ENCODE measurements around the gene ALPG.
"Not testable (repeated sequence)": the region's sequence is repeated elsewhere in the genome, so short reads cannot be mapped to it uniquely, and the experiment has no call there.

ALPG gene

DNA sequence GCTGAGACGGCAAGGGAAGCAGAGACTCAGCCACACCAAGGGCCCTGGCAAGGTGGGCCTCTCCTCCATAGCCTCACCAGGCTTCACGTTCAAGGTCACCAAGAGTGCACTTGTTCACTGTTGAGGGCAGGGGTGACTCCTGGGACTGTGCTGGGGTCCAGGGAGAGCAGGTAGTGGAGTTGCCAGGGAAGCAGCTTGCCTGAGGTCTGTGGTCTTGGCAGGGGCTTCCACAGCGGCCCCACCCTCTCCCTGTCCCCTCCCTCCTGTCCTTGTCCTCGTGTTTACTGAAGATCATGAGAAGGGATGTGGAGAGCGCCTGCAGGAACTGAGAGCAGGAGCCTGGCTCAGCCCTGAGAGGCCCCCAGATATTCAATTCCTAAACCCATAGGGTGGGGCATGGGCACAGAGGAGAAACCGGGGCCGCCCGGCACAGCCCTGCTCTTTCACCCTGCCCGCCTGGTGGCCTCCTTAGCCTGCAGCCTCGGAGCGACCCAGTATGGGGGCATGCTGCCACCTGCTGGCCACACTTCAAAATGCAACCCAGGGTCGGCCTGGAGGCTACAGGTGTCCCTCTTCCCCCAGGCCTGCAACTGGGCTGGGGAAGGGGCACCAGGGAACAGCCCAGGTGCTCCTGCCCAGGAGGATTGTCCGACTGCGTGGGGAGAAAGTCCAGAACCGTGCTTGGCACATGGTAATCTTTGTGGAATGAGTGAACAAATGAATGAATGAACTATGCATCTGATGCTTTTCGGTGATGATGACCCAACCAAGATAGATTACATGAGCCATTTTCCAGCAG is 33.8 kb downstream of the ALPG start:
- H3K79me1 ChIP-seq (ENCODE audit: low read length); H2BK5ac ChIP-seq (ENCODE audit: low read depth, low read length, poor library complexity); H4K12ac ChIP-seq (ENCODE audit: low read depth, low read length); H3K36me3 ChIP-seq (ENCODE audit: control insufficient read depth in 1 of 2, insufficient read depth in 2 of 2, low read length in 2 of 2); H3K27me3 ChIP-seq (ENCODE audit: insufficient read depth, low read length); H2BK120ac ChIP-seq (ENCODE audit: insufficient read depth, low read length, poor library complexity); H3K4ac ChIP-seq (ENCODE audit: low read depth, low read length); H4K91ac ChIP-seq (ENCODE audit: low read depth, low read length); H3K4me3 ChIP-seq (ENCODE audit: low read depth, low read length); H3K23ac ChIP-seq (ENCODE audit: low read length); H3K18ac ChIP-seq (ENCODE audit: low read length); H2AK5ac ChIP-seq (ENCODE audit: low read length); H3K9me3 ChIP-seq (ENCODE audit: insufficient read depth, low read depth, low read length); H3K9ac ChIP-seq (ENCODE audit: low read length); H3K14ac ChIP-seq (ENCODE audit: low read length); H2BK12ac ChIP-seq (ENCODE audit: low read length); H3K27ac ChIP-seq (ENCODE audit: low read depth, low read length); H2AFZ ChIP-seq (ENCODE audit: insufficient read depth, low read length, poor library complexity); H3K4me2 ChIP-seq (ENCODE audit: low read length); H3K79me2 ChIP-seq (ENCODE audit: control insufficient read depth, insufficient read depth, low read length, poor library complexity); H4K8ac ChIP-seq (ENCODE audit: low read depth, low read length); H3K4me1 ChIP-seq (ENCODE audit: control insufficient read depth in 1 of 2, insufficient read depth in 2 of 2, low read length in 2 of 2): not testable (repeated sequence)
- DNase-seq: peak; percentile 82 to 92
- WGBS (ENCODE audit: extremely low coverage, insufficient coverage, insufficient read length): no CpG with 5 or more reads among the region's 16 CpGs

DNA sequence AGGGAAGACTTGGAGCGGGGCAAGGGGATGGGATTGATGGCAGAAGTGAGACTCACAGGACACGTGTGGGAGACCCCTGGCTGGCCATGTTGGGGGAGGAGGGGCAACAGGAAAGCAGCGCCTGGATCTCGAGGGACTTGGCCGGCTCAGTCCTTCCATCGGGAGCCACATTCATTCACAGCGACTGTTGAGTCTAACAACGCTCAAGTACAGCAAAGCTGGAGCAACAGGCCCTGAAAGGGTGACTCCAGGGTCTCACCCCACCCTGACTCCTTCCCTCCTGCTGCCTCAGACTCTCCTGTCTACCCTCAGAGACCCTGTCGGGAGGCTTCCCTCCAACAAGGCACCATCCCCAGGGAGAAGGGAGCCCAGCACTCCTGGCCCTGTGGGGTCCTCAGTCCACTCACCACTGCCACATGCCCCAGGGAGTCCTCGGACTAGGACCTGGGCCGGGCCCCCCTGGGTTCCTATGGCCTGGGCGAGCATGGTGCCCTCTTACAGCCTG is 34.6 kb downstream of the ALPG start:
- Histone ChIP-seq H3K4me3 (ENCODE audit: low read depth, low read length) (no peak overlapping the region), H4K91ac (ENCODE audit: low read depth, low read length) (no peak overlapping the region), H3K9ac (ENCODE audit: low read length) (no peak overlapping the region), H3K27me3 (ENCODE audit: insufficient read depth, low read length) (no peaks in the 10 kb centered on the region), H3K79me1 (ENCODE audit: low read length) (no peaks in the 10 kb centered on the region), H2BK12ac (ENCODE audit: low read length) (no peak overlapping the region), H3K4me2 (ENCODE audit: low read length) (no peak overlapping the region), H3K4me1 (ENCODE audit: control insufficient read depth in 1 of 2, insufficient read depth in 2 of 2, low read length in 2 of 2) (peaks cover 0 to 3% of the 10 kb centered on the region in 2 experiments), H3K36me3 (ENCODE audit: control insufficient read depth in 1 of 2, insufficient read depth in 2 of 2, low read length in 2 of 2) (no peaks in the 10 kb centered on the region), H3K14ac (ENCODE audit: low read length) (no peak overlapping the region), H3K79me2 (ENCODE audit: control insufficient read depth, insufficient read depth, low read length, poor library complexity) (no peaks in the 10 kb centered on the region), H2BK120ac (ENCODE audit: insufficient read depth, low read length, poor library complexity) (no peak overlapping the region), H3K9me3 (ENCODE audit: insufficient read depth, low read depth, low read length) (peaks cover 5% of the 10 kb centered on the region), H2AFZ (ENCODE audit: insufficient read depth, low read length, poor library complexity) (no peak overlapping the region), H4K12ac (ENCODE audit: low read depth, low read length) (no peak overlapping the region), H4K8ac (ENCODE audit: low read depth, low read length) (no peak overlapping the region), H3K27ac (ENCODE audit: low read depth, low read length) (no peak overlapping the region), H3K18ac (ENCODE audit: low read length) (no peak overlapping the region), H2AK5ac (ENCODE audit: low read length) (no peak overlapping the region), H2BK5ac (ENCODE audit: low read depth, low read length, poor library complexity) (no peak overlapping the region), H3K23ac (ENCODE audit: low read length) (no peak overlapping the region), H3K4ac (ENCODE audit: low read depth, low read length) (no peak overlapping the region)
- no peak for DNase-seq
- WGBS (ENCODE audit: extremely low coverage, insufficient coverage, insufficient read length): no CpG with 5 or more reads among the region's 12 CpGs

DNA sequence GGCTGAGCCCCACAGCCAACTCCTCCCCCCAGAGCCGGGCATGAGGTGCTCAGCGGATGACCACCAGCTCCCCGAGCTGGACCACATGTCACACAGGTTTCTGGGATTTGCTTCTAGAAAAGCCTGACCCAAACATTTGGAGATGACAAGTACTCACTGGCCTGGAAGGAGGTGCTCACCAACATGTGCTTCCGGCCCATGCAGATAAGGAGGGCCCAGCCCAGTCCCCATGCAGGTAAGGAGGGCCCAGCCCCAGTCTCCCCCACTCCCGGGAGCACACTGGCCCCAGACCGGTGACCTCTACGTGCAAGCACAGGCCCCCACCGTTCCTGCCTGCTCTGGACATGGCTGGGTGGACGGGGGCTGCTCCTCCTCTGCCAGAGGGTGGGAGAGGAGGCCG is 35.3 kb downstream of the ALPG start:
- not testable (repeated sequence) for H3K9me3 ChIP-seq (ENCODE audit: insufficient read depth, low read depth, low read length); H3K27ac ChIP-seq (ENCODE audit: low read depth, low read length); H4K12ac ChIP-seq (ENCODE audit: low read depth, low read length); H3K27me3 ChIP-seq (ENCODE audit: insufficient read depth, low read length); H3K79me2 ChIP-seq (ENCODE audit: control insufficient read depth, insufficient read depth, low read length, poor library complexity); H3K4ac ChIP-seq (ENCODE audit: low read depth, low read length); H3K4me1 ChIP-seq (ENCODE audit: control insufficient read depth in 1 of 2, insufficient read depth in 2 of 2, low read length in 2 of 2); H2AFZ ChIP-seq (ENCODE audit: insufficient read depth, low read length, poor library complexity); H3K23ac ChIP-seq (ENCODE audit: low read length); H2BK120ac ChIP-seq (ENCODE audit: insufficient read depth, low read length, poor library complexity); H4K8ac ChIP-seq (ENCODE audit: low read depth, low read length); H3K9ac ChIP-seq (ENCODE audit: low read length); H4K91ac ChIP-seq (ENCODE audit: low read depth, low read length); H2BK12ac ChIP-seq (ENCODE audit: low read length); DNase-seq; H3K36me3 ChIP-seq (ENCODE audit: control insufficient read depth in 1 of 2, insufficient read depth in 2 of 2, low read length in 2 of 2); H3K79me1 ChIP-seq (ENCODE audit: low read length); H3K4me3 ChIP-seq (ENCODE audit: low read depth, low read length); H3K14ac ChIP-seq (ENCODE audit: low read length); H3K4me2 ChIP-seq (ENCODE audit: low read length); H2AK5ac ChIP-seq (ENCODE audit: low read length); H2BK5ac ChIP-seq (ENCODE audit: low read depth, low read length, poor library complexity); H3K18ac ChIP-seq (ENCODE audit: low read length)
- WGBS (ENCODE audit: extremely low coverage, insufficient coverage, insufficient read length): no CpG with 5 or more reads among the region's 10 CpGs

DNA sequence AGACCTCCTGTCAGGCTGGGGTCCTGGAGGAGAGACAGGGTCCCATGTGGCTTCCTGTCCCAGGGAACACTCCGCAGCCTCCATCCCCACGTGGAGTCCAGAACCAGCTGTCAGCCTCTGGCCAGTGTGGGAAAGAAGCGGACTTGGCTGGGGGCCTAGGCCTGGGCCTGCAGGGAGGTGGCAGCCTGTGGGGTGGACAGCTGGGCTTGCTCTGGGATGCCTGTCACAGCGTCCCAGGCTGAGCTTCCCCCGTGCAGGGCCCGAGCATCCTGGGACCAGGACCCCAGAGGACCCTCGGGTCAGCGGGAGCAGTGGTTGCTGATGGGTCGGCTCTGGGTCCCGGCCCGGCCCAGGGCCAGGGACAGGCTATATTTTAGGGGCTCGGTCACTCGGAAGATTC is 35.8 kb downstream of the ALPG start:
- H3K9me3 ChIP-seq (ENCODE audit: insufficient read depth, low read depth, low read length); H3K18ac ChIP-seq (ENCODE audit: low read length); H3K27me3 ChIP-seq (ENCODE audit: insufficient read depth, low read length); H3K4ac ChIP-seq (ENCODE audit: low read depth, low read length); H3K36me3 ChIP-seq (ENCODE audit: control insufficient read depth in 1 of 2, insufficient read depth in 2 of 2, low read length in 2 of 2); H3K9ac ChIP-seq (ENCODE audit: low read length); H2AFZ ChIP-seq (ENCODE audit: insufficient read depth, low read length, poor library complexity); H3K79me1 ChIP-seq (ENCODE audit: low read length); H3K23ac ChIP-seq (ENCODE audit: low read length); H3K4me3 ChIP-seq (ENCODE audit: low read depth, low read length); H2BK120ac ChIP-seq (ENCODE audit: insufficient read depth, low read length, poor library complexity); H4K12ac ChIP-seq (ENCODE audit: low read depth, low read length); H2BK5ac ChIP-seq (ENCODE audit: low read depth, low read length, poor library complexity); H4K8ac ChIP-seq (ENCODE audit: low read depth, low read length); H3K4me1 ChIP-seq (ENCODE audit: control insufficient read depth in 1 of 2, insufficient read depth in 2 of 2, low read length in 2 of 2); H4K91ac ChIP-seq (ENCODE audit: low read depth, low read length); H3K14ac ChIP-seq (ENCODE audit: low read length); H3K27ac ChIP-seq (ENCODE audit: low read depth, low read length); H2AK5ac ChIP-seq (ENCODE audit: low read length); H2BK12ac ChIP-seq (ENCODE audit: low read length); DNase-seq; H3K79me2 ChIP-seq (ENCODE audit: control insufficient read depth, insufficient read depth, low read length, poor library complexity); H3K4me2 ChIP-seq (ENCODE audit: low read length): not testable (repeated sequence)
- WGBS (ENCODE audit: extremely low coverage, insufficient coverage, insufficient read length): no CpG with 5 or more reads among the region's 13 CpGs
